Stimulated activated CD4-positive, alpha-beta T cell treated with anti-CD3 and anti-CD28 coated beads, Interleukin-12 subunit alpha, Interleukin-12 subunit beta, amount 100 ng/mL, for 48 hours (primary cell): ENCODE measurements around the gene TRABD2B.

Experiments used
- DNase-seq, 3 donors: peaks; one replicate each; pipeline ENCODE4 v3.0.0-alpha.2; 2020; ENCODE audit warnings: low read depth in 2 of 3, low spot score in 1 of 3

TRABD2B gene

GRCh38 chr1:47993416-47993740 is 3.8 kb downstream of the TRABD2B start:
- DNase-seq: no peak

- DNase-seq: no peak
These were observed 4.3 kb downstream of the TRABD2B start for GRCh38 chr1:47992720-47993415.

- no peak for DNase-seq
These were observed 5.5 kb downstream of the TRABD2B start for GRCh38 chr1:47991673-47992072.

GRCh38 chr1:47991187-47991586 is 6.0 kb downstream of the TRABD2B start:
- no peak for DNase-seq

- no peak for DNase-seq
These were observed 6.9 kb downstream of the TRABD2B start for GRCh38 chr1:47990286-47990685.

GRCh38 chr1:47987601-47988000 is 9.6 kb downstream of the TRABD2B start:
- no peak for DNase-seq

GRCh38 chr1:47986761-47987200 is 10.4 kb downstream of the TRABD2B start:
- no peak for DNase-seq

GRCh38 chr1:47985018-47985417 is 12.2 kb downstream of the TRABD2B start:
- no peak for DNase-seq

GRCh38 chr1:47984175-47984789 is 12.9 kb downstream of the TRABD2B start:
- DNase-seq: no peak

GRCh38 chr1:47983691-47984090 is 13.5 kb downstream of the TRABD2B start:
- DNase-seq: no peak

GRCh38 chr1:47981667-47982350 is 15.4 kb downstream of the TRABD2B start:
- no peak for DNase-seq

- DNase-seq: no peak
These were observed 16.7 kb downstream of the TRABD2B start for GRCh38 chr1:47980501-47980900.

GRCh38 chr1:47979724-47980123 is 17.5 kb downstream of the TRABD2B start:
- DNase-seq: no peak

GRCh38 chr1:47978486-47978885 is 18.7 kb downstream of the TRABD2B start:
- no peak for DNase-seq

GRCh38 chr1:47976728-47977127 is 20.5 kb downstream of the TRABD2B start:
- DNase-seq: no peak

- DNase-seq: no peak
These were observed 20.9 kb downstream of the TRABD2B start for GRCh38 chr1:47976267-47976666.

- no peak for DNase-seq
These were observed 21.8 kb downstream of the TRABD2B start for GRCh38 chr1:47975302-47975921.

- DNase-seq: no peak
These were observed 24.2 kb downstream of the TRABD2B start for GRCh38 chr1:47972864-47973432.

GRCh38 chr1:47971385-47972160 is 25.6 kb downstream of the TRABD2B start:
- no peak for DNase-seq

- DNase-seq: no peak
These were observed 26.3 kb downstream of the TRABD2B start for GRCh38 chr1:47970882-47971281.

GRCh38 chr1:47969478-47969877 is 27.7 kb downstream of the TRABD2B start:
- no peak for DNase-seq
